Stimulated activated memory B cell treated with anti-CD40 and anti-IgM and Interleukin-4, amounts not matched to agents 10 μg/mL and 1 μg/mL and 100 μg/mL, for 72 hours (primary cell): Measurements from ENCODE around the gene SP1.
"Not testable (repeated sequence)": the region's sequence is repeated elsewhere in the genome, so short reads cannot be mapped to it uniquely, and the experiment has no call there.

ENCODE experiments used
- ATAC-seq: fragments of 150-1000 bp; cut with Tn5 transposase; 2 replicates; pipeline ENCODE4 v1.10.0; 2021
- H3K27ac Mint-ChIP-seq: one replicate; pipeline ENCODE4 v1.8.0; 2022; ENCODE audit warnings: mild to moderate bottlenecking, mixed read lengths
- H3K27me3 Mint-ChIP-seq: one replicate; pipeline ENCODE4 v1.8.0; 2022; ENCODE audit warnings: mixed read lengths
- H3K36me3 Mint-ChIP-seq: one replicate; pipeline ENCODE4 v1.8.0; 2022; ENCODE audit warnings: mixed read lengths
- H3K4me1 Mint-ChIP-seq: one replicate; pipeline ENCODE4 v1.8.0; 2022; ENCODE audit warnings: mixed read lengths
- H3K4me3 Mint-ChIP-seq: one replicate; pipeline ENCODE4 v1.8.0; 2022; ENCODE audit warnings: mild to moderate bottlenecking, moderate library complexity, mixed read lengths
- H3K9me3 Mint-ChIP-seq: one replicate; pipeline ENCODE4 v1.8.0; 2022; ENCODE audit warnings: mixed read lengths

Gene SP1

GRCh38 chr12:53379389-53380103 is 430 bp upstream of the SP1 start:
- H3K4me3 Mint-ChIP-seq, result no peak overlapping the region
- no peaks in the 10 kb centered on the region for H3K27me3 Mint-ChIP-seq
- no peaks in the 10 kb centered on the region for H3K9me3 Mint-ChIP-seq
- H3K4me1 Mint-ChIP-seq, result peaks cover 31% of the 10 kb centered on the region
- H3K36me3 Mint-ChIP-seq, result peaks cover 37% of the 10 kb centered on the region
- no peak overlapping the region for H3K27ac Mint-ChIP-seq
- ATAC-seq, result peak; percentile 87

DNA sequence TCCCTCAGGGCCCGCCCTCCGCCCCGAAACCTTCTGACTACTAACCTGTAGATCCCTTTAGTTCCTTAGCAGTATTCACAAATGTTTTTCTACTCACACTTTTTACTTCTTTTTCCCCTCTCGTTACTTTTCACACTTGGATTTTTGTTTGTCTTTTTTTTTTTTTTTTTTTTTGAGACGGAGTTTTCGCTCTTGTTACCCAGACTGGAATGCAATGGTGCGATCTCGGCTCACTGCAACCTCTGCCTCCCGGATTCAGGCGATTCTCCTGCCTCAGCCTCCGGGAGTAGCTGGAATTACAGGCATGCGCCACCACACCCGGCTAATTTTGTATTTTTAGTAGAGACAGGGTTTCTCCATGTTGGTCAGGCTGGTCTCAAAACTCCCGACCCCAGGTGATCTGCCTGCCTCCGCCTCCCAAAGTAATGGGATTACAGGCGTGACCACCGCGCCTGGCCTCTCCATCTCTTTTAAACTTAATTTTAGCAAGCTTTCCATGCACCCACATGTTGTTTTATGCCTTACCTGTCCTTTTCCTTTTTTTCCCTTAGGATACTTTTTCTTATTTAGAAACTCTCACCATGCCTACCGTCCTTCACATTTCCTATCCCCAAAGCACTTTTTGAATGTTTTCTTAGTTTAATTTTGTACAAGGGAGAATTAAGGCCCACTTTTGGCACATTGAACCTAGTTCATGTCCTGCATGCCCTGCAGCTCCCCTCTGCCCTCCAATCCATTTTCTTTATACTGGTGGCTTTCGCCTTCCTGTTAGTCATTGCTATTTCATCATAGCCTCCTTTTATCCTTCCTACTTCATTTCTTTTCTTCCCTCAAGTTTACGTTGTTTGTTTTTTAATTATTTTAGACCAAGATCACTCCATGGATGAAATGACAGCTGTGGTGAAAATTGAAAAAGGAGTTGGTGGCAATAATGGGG is 1.1 kb downstream of the SP1 start:
- Mint-ChIP-seq H3K27ac (no peak overlapping the region), H3K36me3 (peaks cover 42% of the 10 kb centered on the region), H3K9me3 (no peaks in the 10 kb centered on the region), H3K4me3 (peak overlapping the region; percentile 93), H3K27me3 (no peaks in the 10 kb centered on the region), H3K4me1 (peaks cover 35% of the 10 kb centered on the region)
- ATAC-seq, result no peak

DNA sequence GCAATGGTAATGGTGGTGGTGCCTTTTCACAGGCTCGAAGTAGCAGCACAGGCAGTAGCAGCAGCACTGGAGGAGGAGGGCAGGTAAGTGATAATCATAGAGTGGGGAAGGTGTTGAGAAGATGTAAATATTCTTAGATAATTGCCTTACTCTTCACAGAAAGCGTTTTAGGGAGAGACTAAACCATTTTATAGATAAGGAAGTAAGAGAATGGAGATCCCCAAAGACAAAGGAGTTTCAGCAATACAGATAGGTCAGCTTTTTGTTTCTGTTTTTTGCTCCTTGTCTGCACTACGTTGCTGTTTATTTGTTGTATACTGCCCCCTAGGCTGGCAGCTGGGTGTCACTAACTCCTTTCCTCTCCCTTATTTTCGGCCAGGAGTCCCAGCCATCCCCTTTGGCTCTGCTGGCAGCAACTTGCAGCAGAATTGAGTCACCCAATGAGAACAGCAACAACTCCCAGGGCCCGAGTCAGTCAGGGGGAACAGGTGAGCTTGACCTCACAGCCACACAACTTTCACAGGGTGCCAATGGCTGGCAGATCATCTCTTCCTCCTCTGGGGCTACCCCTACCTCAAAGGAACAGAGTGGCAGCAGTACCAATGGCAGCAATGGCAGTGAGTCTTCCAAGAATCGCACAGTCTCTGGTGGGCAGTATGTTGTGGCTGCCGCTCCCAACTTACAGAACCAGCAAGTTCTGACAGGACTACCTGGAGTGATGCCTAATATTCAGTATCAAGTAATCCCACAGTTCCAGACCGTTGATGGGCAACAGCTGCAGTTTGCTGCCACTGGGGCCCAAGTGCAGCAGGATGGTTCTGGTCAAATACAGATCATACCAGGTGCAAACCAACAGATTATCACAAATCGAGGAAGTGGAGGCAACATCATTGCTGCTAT is 2.0 kb downstream of the SP1 start:
- Mint-ChIP-seq H3K27ac (no peak overlapping the region), H3K4me1 (peaks cover 44% of the 10 kb centered on the region), H3K9me3 (no peaks in the 10 kb centered on the region), H3K36me3 (peaks cover 45% of the 10 kb centered on the region), H3K4me3 (peak overlapping the region; percentile 93), H3K27me3 (no peaks in the 10 kb centered on the region)
- ATAC-seq, result no peak

DNA sequence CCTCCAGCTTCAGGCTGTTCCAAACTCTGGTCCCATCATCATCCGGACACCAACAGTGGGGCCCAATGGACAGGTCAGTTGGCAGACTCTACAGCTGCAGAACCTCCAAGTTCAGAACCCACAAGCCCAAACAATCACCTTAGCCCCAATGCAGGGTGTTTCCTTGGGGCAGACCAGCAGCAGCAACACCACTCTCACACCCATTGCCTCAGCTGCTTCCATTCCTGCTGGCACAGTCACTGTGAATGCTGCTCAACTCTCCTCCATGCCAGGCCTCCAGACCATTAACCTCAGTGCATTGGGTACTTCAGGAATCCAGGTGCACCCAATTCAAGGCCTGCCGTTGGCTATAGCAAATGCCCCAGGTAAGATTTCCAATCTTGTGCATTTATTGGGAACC is 3.3 kb downstream of the SP1 start:
- ATAC-seq, result no peak
- H3K4me3 Mint-ChIP-seq, result peak overlapping the region; percentile 51
- no peaks in the 10 kb centered on the region for H3K9me3 Mint-ChIP-seq
- peaks cover 45% of the 10 kb centered on the region for H3K36me3 Mint-ChIP-seq
- no peak overlapping the region for H3K27ac Mint-ChIP-seq
- H3K27me3 Mint-ChIP-seq, result no peaks in the 10 kb centered on the region
- peaks cover 55% of the 10 kb centered on the region for H3K4me1 Mint-ChIP-seq

DNA sequence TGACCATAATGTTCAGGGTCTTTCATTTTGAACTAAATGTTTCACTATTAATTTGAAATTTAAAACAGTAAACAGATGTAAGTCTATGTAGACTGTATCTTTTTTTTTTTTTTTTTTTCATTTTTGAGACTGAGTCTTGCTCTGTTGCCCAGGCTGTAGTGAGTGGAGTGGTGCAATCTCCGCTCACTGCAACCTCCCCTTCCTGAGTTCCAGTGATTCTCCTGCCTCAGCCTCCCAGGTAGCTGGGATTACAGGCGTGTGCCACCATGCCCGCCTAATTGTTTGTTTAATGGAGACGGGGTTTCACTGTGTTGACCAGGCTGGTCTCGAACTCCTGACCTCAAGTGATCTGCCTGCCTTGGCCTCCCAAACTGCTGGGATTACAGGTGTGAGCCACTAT is 6.4 kb downstream of the SP1 start:
- ATAC-seq, H3K9me3 Mint-ChIP-seq, H3K27me3 Mint-ChIP-seq: not testable (repeated sequence)
- H3K4me3 Mint-ChIP-seq, result peak overlapping the region; percentile 63
- peaks cover 47% of the 10 kb centered on the region for H3K36me3 Mint-ChIP-seq
- H3K4me1 Mint-ChIP-seq, result peaks cover 73% of the 10 kb centered on the region
- peak overlapping the region; percentile 48 for H3K27ac Mint-ChIP-seq

DNA sequence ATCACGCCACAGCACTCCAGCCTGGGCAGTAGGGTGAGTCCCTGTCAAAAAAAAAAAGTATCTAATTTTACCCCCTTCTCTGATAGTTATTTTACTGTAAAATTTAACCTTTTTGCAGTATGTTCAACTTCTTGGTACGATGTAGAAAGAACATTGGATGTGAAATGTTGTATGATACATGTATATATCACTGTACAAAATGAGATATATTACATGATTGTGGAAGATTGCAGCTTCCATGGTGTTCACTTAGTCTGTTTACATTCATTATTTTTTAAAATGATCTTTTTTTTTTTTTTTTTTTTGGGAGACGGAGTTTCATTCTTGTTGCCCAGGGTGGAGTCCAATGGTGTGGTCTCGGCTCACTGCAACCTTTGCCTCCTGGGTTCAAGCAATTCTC is 9.0 kb downstream of the SP1 start:
- H3K9me3 Mint-ChIP-seq, result no peaks in the 10 kb centered on the region
- H3K4me1 Mint-ChIP-seq, result peaks cover 55% of the 10 kb centered on the region
- H3K36me3 Mint-ChIP-seq, result peaks cover 28% of the 10 kb centered on the region
- peak overlapping the region; percentile 23 for H3K4me3 Mint-ChIP-seq
- no peak overlapping the region for H3K27ac Mint-ChIP-seq
- H3K27me3 Mint-ChIP-seq, result no peaks in the 10 kb centered on the region
- no peak for ATAC-seq

DNA sequence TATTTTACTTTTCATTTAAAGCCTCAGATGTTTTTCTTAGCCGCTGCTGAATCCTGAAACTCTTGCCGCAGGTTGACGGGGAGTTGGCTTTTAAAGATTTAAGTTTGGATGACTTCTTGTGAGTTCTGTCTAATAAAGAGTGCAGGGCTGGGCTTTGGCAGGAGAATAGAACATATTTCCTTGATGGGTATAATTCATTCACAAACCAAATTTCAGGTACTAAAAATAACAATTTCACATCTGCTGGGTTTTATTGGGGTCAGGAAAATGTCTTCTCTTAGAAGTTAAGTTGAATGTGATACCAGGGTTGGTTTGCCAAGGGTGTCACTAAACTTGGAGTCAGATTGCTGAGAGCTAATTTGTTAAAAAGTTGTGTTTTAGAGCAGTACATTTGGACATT is 9.7 kb downstream of the SP1 start:
- peak overlapping the region; percentile 5 for H3K4me3 Mint-ChIP-seq
- H3K27me3 Mint-ChIP-seq, result no peaks in the 10 kb centered on the region
- peaks cover 55% of the 10 kb centered on the region for H3K4me1 Mint-ChIP-seq
- H3K9me3 Mint-ChIP-seq, result no peaks in the 10 kb centered on the region
- H3K36me3 Mint-ChIP-seq, result peaks cover 20% of the 10 kb centered on the region
- ATAC-seq, result no peak
- H3K27ac Mint-ChIP-seq, result peak overlapping the region; percentile 53

DNA sequence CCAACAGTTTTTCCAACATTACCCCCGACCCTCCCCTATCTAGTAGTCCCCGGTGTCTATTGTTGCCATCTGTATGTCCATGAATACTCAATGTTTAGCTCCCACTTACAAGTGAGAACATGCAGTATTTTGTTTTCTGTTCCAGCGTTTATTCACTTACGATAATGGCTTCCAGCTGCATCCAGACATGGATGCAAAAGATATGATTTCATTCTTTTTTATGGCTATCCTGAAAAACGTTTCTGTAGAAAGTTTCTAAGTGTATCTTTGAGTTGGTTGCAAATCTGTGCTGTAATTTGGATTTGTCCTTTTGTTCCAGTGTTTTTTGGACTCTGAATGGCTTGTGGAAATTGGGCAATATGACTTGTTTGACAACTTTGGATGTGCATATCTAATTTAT is 11.7 kb downstream of the SP1 start:
- no peak for ATAC-seq
- H3K36me3 Mint-ChIP-seq, result peaks cover 13% of the 10 kb centered on the region
- no peak overlapping the region for H3K4me3 Mint-ChIP-seq
- no peaks in the 10 kb centered on the region for H3K9me3 Mint-ChIP-seq
- H3K27ac Mint-ChIP-seq, result no peak overlapping the region
- H3K27me3 Mint-ChIP-seq, result no peaks in the 10 kb centered on the region
- peaks cover 45% of the 10 kb centered on the region for H3K4me1 Mint-ChIP-seq

DNA sequence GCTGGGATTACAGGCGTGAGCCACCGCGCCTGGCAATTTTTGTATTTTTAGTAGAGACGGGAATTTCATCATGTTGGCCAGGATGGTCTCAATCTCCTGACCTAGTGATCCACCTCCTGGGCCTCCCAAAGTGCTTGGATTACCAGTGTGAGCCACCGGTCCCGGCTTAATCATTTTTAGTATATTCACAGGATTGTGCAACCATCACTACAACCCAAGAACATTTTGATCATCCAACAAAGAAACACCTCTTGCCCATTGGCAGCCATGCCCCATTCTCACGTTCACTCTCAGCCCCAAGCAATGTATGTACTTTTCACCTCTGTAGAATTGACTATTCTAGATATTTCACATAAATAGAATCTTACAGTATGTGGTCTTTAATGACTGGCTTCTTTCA is 19.9 kb downstream of the SP1 start:
- Mint-ChIP-seq H3K36me3 (peaks cover 14% of the 10 kb centered on the region), H3K27ac (no peak overlapping the region), H3K4me3 (no peak overlapping the region), H3K9me3 (no peaks in the 10 kb centered on the region), H3K4me1 (peaks cover 4% of the 10 kb centered on the region), H3K27me3 (no peaks in the 10 kb centered on the region)
- ATAC-seq, result no peak

GRCh38 chr12:53402351-53402750 is 22.4 kb downstream of the SP1 start:
- not testable (repeated sequence) for H3K27me3 Mint-ChIP-seq

DNA sequence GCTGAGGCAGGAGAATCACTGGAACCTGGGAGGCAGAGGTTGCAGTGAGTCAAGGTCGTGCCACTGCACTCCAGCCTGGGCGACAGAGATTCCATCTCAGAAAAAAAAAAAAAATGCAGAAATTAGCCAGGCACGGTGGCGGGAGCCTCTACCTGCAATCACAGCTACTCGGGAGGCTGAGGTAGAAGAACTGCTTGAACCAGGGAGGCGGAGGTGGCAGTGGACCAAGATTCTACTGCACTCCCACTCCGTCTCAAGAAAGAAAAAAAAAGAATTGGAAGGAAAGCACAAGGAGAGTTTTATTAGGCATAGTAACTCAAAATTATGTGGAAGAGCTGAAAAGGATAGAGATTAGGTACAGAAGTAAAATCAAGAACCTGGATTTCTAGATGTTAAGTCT is 22.9 kb downstream of the SP1 start:
- H3K27me3 Mint-ChIP-seq, result no peaks in the 10 kb centered on the region
- H3K4me3 Mint-ChIP-seq, result no peak overlapping the region
- no peaks in the 10 kb centered on the region for H3K9me3 Mint-ChIP-seq
- peaks cover 20% of the 10 kb centered on the region for H3K36me3 Mint-ChIP-seq
- no peak overlapping the region for H3K27ac Mint-ChIP-seq
- no peak for ATAC-seq
- H3K4me1 Mint-ChIP-seq, result no peaks in the 10 kb centered on the region

More at GRCh38 chr12:53402351-53402750, 22.4 kb downstream of the SP1 start:
- not testable (repeated sequence) for ATAC-seq, H3K4me3 Mint-ChIP-seq, H3K27ac Mint-ChIP-seq, H3K4me1 Mint-ChIP-seq, H3K9me3 Mint-ChIP-seq
- H3K36me3 Mint-ChIP-seq, result peaks cover 20% of the 10 kb centered on the region

- no peaks in the 10 kb centered on the region for H3K27me3 Mint-ChIP-seq
- no peaks in the 10 kb centered on the region for H3K9me3 Mint-ChIP-seq
- ATAC-seq, result no peak
- H3K27ac Mint-ChIP-seq, result no peak overlapping the region
- H3K4me1 Mint-ChIP-seq, result peaks cover 20% of the 10 kb centered on the region
- H3K4me3 Mint-ChIP-seq, result no peak overlapping the region
- peaks cover 49% of the 10 kb centered on the region for H3K36me3 Mint-ChIP-seq
These were observed 31.0 kb downstream of the SP1 start for GRCh38 chr12:53410951-53411350.

GRCh38 chr12:53413485-53414204 is 33.7 kb downstream of the SP1 start:
- no peak overlapping the region for H3K4me3 Mint-ChIP-seq
- H3K4me1 Mint-ChIP-seq, result peaks cover 43% of the 10 kb centered on the region
- ATAC-seq, result no peak
- peaks cover 47% of the 10 kb centered on the region for H3K36me3 Mint-ChIP-seq
- no peaks in the 10 kb centered on the region for H3K27me3 Mint-ChIP-seq
- no peak overlapping the region for H3K27ac Mint-ChIP-seq
- no peaks in the 10 kb centered on the region for H3K9me3 Mint-ChIP-seq

GRCh38 chr12:53414756-53415417 is 34.9 kb downstream of the SP1 start:
- peaks cover 36% of the 10 kb centered on the region for H3K36me3 Mint-ChIP-seq
- ATAC-seq, result no peak
- no peaks in the 10 kb centered on the region for H3K27me3 Mint-ChIP-seq
- no peak overlapping the region for H3K4me3 Mint-ChIP-seq
- no peaks in the 10 kb centered on the region for H3K9me3 Mint-ChIP-seq
- peaks cover 56% of the 10 kb centered on the region for H3K4me1 Mint-ChIP-seq
- H3K27ac Mint-ChIP-seq, result no peak overlapping the region
